GM12865 (cell line): ENCODE results near the gene SRGN.

ENCODE experiments used
- DNase-seq: peaks from one replicate; pipeline ENCODE4 v3.0.0; 2010; ENCODE audit warnings: low read depth
- H3K4me3 ChIP-seq: 2 replicates; pipeline ENCODE4 v1.5.1; 2011; ENCODE audit warnings: mild to moderate bottlenecking, low read depth, low read length, control low read depth
- TF ChIP-seq, protein P1 (sequence below): IDR thresholded peaks from 2 replicates; pipeline ENCODE4 v1.5.1; 2011; ENCODE audit warnings: low read length, control low read depth, low read depth, inconsistent platforms; ENCODE audit not compliant: insufficient read depth; ENCODE audit errors: missing control alignments

The SRGN gene

DNA sequence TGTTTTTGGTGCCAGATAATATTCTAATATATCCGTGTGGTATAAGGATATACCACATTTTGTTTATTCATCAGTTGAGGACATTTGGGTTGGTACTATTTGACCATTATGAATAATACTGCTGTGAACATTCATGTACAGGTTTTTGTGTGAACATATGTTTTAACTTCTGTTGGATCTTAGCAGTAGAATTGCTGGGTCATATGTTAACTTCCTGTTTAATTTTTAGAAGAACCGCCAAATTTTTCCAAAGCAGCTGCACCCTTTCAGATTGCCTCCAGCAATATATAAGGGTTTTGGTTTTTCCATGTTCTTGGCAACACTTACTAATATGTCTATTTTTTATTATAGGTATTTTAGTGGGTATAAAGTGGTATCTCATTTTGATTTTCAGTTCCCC, 58.9 kb downstream of the SRGN start:
- H3K4me3 ChIP-seq: no peak overlapping the region
- TF ChIP-seq, protein P1, sequence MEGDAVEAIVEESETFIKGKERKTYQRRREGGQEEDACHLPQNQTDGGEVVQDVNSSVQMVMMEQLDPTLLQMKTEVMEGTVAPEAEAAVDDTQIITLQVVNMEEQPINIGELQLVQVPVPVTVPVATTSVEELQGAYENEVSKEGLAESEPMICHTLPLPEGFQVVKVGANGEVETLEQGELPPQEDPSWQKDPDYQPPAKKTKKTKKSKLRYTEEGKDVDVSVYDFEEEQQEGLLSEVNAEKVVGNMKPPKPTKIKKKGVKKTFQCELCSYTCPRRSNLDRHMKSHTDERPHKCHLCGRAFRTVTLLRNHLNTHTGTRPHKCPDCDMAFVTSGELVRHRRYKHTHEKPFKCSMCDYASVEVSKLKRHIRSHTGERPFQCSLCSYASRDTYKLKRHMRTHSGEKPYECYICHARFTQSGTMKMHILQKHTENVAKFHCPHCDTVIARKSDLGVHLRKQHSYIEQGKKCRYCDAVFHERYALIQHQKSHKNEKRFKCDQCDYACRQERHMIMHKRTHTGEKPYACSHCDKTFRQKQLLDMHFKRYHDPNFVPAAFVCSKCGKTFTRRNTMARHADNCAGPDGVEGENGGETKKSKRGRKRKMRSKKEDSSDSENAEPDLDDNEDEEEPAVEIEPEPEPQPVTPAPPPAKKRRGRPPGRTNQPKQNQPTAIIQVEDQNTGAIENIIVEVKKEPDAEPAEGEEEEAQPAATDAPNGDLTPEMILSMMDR: no peak
- DNase-seq: no peak

DNA sequence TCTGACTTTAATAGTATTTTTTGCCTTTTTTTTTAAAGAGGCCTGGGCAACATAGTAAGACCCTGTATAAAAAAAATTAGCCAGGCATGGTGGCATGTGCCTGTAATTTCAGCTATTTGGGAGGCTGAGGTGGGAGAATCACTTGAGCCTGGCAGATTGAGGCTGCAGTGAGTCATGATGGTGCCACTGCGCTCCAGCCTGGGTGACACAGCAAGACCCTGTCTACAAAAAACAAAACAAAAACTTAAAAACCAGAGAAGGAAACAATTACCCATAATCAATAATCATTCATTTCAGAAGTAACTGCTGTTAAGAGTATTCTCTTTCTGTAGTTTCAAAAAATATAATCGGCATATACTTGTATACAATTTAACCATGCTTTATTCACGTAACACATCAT, 64.1 kb downstream of the SRGN start:
- DNase-seq: no peak
- TF ChIP-seq, protein P1: no peak
- no peak overlapping the region for H3K4me3 ChIP-seq

DNA sequence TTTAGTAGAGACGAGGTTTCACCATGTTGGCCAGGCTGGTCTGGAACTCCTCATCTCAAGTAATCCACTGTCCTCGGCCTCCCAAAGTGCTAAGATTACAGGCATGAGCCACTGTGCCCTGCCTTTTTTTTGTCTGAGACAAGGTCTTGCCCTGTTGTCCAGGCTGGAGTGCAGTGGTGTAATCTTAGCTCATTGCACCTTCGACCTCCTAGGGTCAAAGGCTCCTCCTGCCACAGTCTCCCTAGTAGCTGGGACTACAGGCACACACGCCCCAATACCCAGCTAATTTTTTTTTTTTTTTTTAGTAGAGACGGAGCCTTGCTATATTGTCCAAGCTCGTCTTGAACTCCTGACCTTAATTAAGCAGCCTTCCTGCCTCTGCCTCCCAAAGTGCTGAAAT, 65.3 kb downstream of the SRGN start:
- TF ChIP-seq, protein P1: no peak
- no peak overlapping the region for H3K4me3 ChIP-seq
- DNase-seq: no peak
